Neural cell (in vitro differentiated cells): ENCODE measurements around the gene ZNF407. TPM values are rescaled to one million over a fixed set of nuclear protein-coding genes. Genes with fewer than 3 reads are reported as not detected.

Source experiments
- H2AFZ ChIP-seq: fragments of 200-600, 300-800 bp; sonication (generic), shearing (Covaris generic); 2 replicates; pipeline ENCODE4 v1.6.0; 2014; ENCODE audit warnings: low read depth, mild to moderate bottlenecking, antibody characterized with exemption, low read length, moderate library complexity
- H3F3A ChIP-seq: fragments of 200-600 bp; shearing (Covaris generic); 2 replicates; pipeline ENCODE4 v1.6.1; 2016; ENCODE audit warnings: mild to moderate bottlenecking, moderate library complexity, mixed read lengths, antibody characterized with exemption, low read length; ENCODE audit not compliant: insufficient read depth, poor library complexity, severe bottlenecking
- H3K27ac ChIP-seq: fragments of 200-600, 300-800 bp; sonication (generic), shearing (Covaris generic); 2 replicates; pipeline ENCODE4 v1.5.1; 2014; ENCODE audit warnings: mild to moderate bottlenecking, low read length, moderate library complexity
- H3K27me3 ChIP-seq: fragments of 300-800, 200-600 bp; sonication (generic), shearing (Covaris generic); 2 replicates; pipeline ENCODE4 v1.6.0; 2014; ENCODE audit warnings: mild to moderate bottlenecking, low read depth, low read length, moderate library complexity; ENCODE audit not compliant: insufficient read depth
- H3K36me3 ChIP-seq: fragments of 300-800, 200-600 bp; sonication (generic), shearing (Covaris generic); 2 replicates; pipeline ENCODE4 v1.5.1; 2014; ENCODE audit warnings: mild to moderate bottlenecking, antibody characterized with exemption, low read length, moderate library complexity; ENCODE audit not compliant: insufficient read depth
- H3K4me2 ChIP-seq: fragments of 300-800, 200-600 bp; sonication (generic), shearing (Covaris generic); 2 replicates; pipeline ENCODE4 v1.6.0; 2014; ENCODE audit warnings: mild to moderate bottlenecking, low read length
- H3K4me3 ChIP-seq: fragments of 300-800, 200-600 bp; sonication (generic), shearing (Covaris generic); 2 replicates; pipeline ENCODE4 v1.5.1; 2014; ENCODE audit warnings: mild to moderate bottlenecking, low read length, moderate library complexity
- H3K79me2 ChIP-seq: fragments of 200-600 bp; shearing (Covaris generic); replicated peaks from 2 replicates; pipeline ENCODE4 v1.6.0; 2014; ENCODE audit warnings: mild to moderate bottlenecking, low read length, moderate library complexity; ENCODE audit not compliant: insufficient read depth
- H3K9ac ChIP-seq: fragments of 300-800, 200-600 bp; sonication (generic), shearing (Covaris generic); 2 replicates; pipeline ENCODE4 v1.6.1; 2016; ENCODE audit warnings: mild to moderate bottlenecking, low read length, mixed read lengths
- H3K9me2 ChIP-seq: fragments of 200-600 bp; shearing (Covaris generic); 2 replicates; pipeline ENCODE4 v1.6.1; 2016; ENCODE audit warnings: mild to moderate bottlenecking, low read length, mixed read lengths; ENCODE audit not compliant: insufficient read depth
- H3K9me3 ChIP-seq: fragments of 200-600, 300-800 bp; sonication (generic), shearing (Covaris generic); 2 replicates; pipeline ENCODE4 v1.6.1; 2016; ENCODE audit warnings: mild to moderate bottlenecking, mixed run types, low read length, moderate library complexity, mixed read lengths
- H4K20me1 ChIP-seq: fragments of 200-600 bp; shearing (Covaris generic); 2 replicates; pipeline ENCODE4 v1.6.1; 2016; ENCODE audit warnings: mild to moderate bottlenecking, mixed run types; ENCODE audit not compliant: insufficient read depth
- CTCF ChIP-seq: fragments of 450-650 bp; IDR thresholded peaks from 2 replicates; pipeline ENCODE4 v1.5.1; 2014; ENCODE audit warnings: antibody characterized with exemption, mild to moderate bottlenecking, moderate library complexity; ENCODE audit not compliant: poor library complexity, severe bottlenecking
- EP300 ChIP-seq: fragments of 450-650 bp; conservative IDR thresholded peaks from 2 replicates; pipeline ENCODE4 v1.6.1; 2014; ENCODE audit warnings: antibody characterized with exemption, mild to moderate bottlenecking, moderate library complexity; ENCODE audit not compliant: poor library complexity, severe bottlenecking
- EZH2 ChIP-seq: fragments of 200-600, 300-800 bp; shearing (Covaris generic), sonication (generic); IDR thresholded peaks from 2 replicates; pipeline ENCODE4 v1.6.1; 2014; ENCODE audit warnings: antibody characterized with exemption, low read length, borderline replicate concordance, mild to moderate bottlenecking; ENCODE audit not compliant: insufficient read depth, poor library complexity, severe bottlenecking
- MXI1 ChIP-seq: fragments of 450-650 bp; conservative IDR thresholded peaks from 2 replicates; pipeline ENCODE4 v1.6.1; 2014; ENCODE audit warnings: antibody characterized with exemption, mild to moderate bottlenecking; ENCODE audit not compliant: poor library complexity, severe bottlenecking
- POLR2AphosphoS5 ChIP-seq: IDR thresholded peaks from 2 replicates; pipeline ENCODE4 v1.6.1; 2012
- RAD21 ChIP-seq: fragments of 450-650 bp; conservative IDR thresholded peaks from 2 replicates; pipeline ENCODE4 v1.6.1; 2014; ENCODE audit warnings: antibody characterized with exemption, mild to moderate bottlenecking, moderate library complexity
- REST ChIP-seq: IDR thresholded peaks from 2 replicates; pipeline ENCODE4 v1.6.1; 2012; ENCODE audit warnings: borderline replicate concordance
- SMC3 ChIP-seq: fragments of 450-650 bp; conservative IDR thresholded peaks from 2 replicates; pipeline ENCODE4 v1.6.1; 2014; ENCODE audit warnings: antibody characterized with exemption, mild to moderate bottlenecking, moderate library complexity; ENCODE audit not compliant: poor library complexity
- TAF1 ChIP-seq: IDR thresholded peaks from 2 replicates; pipeline ENCODE4 v1.6.1; 2012; ENCODE audit warnings: low read depth
- polyA plus RNA-seq: library from polyadenylated mRNA; depleted of rRNA; stranded (reverse); fragments of >200 nt; gene quantifications from 2 replicates; pipeline ENCODE4 v1.2.3, GENCODE V29; 2014

ZNF407 gene
- polyA plus RNA-seq, 1 donor from 2014 or later, result 2.9 TPM

GRCh38 chr18:74841248-74841647 is 243.6 kb downstream of the ZNF407 start:
- Histone ChIP-seq H3K9me2 (no peaks in the 10 kb centered on the region), H3K27ac (no peak overlapping the region), H3F3A (no peaks in the 10 kb centered on the region), H3K9ac (no peak overlapping the region), H3K4me2 (no peak overlapping the region), H3K79me2 (no peaks in the 10 kb centered on the region), H3K27me3 (no peaks in the 10 kb centered on the region), H4K20me1 (no peaks in the 10 kb centered on the region), H3K9me3 (no peaks in the 10 kb centered on the region), H2AFZ (no peak overlapping the region), H3K4me3 (no peak overlapping the region), H3K36me3 (no peaks in the 10 kb centered on the region)
- TF ChIP-seq TAF1, result no peak

- H2AFZ ChIP-seq, result no peak overlapping the region
- H3K4me2 ChIP-seq, result no peak overlapping the region
- H3K36me3 ChIP-seq, result no peaks in the 10 kb centered on the region
- TF ChIP-seq TAF1, result no peak
- TF ChIP-seq RAD21, result no peak
- no peak for TF ChIP-seq SMC3
- no peak for TF ChIP-seq CTCF
- TF ChIP-seq REST, result no peak
- TF ChIP-seq MXI1, result no peak
- TF ChIP-seq EZH2, result no peak
- TF ChIP-seq POLR2AphosphoS5, result no peak
- no peak for TF ChIP-seq EP300
- H3K27ac ChIP-seq, result no peak overlapping the region
- H3K4me3 ChIP-seq, result no peak overlapping the region
- H3K9me3 ChIP-seq, result no peaks in the 10 kb centered on the region
- no peaks in the 10 kb centered on the region for H3K9me2 ChIP-seq
- H3K79me2 ChIP-seq, result no peaks in the 10 kb centered on the region
- no peaks in the 10 kb centered on the region for H4K20me1 ChIP-seq
- no peak overlapping the region for H3K9ac ChIP-seq
- H3K27me3 ChIP-seq, result peaks cover 3% of the 10 kb centered on the region
- no peaks in the 10 kb centered on the region for H3F3A ChIP-seq
These were observed 251.6 kb downstream of the ZNF407 start for GRCh38 chr18:74849301-74849700.

GRCh38 chr18:74856434-74856833 is 258.8 kb downstream of the ZNF407 start:
- TF ChIP-seq EZH2 (no peak), MXI1 (no peak), CTCF (no peak), RAD21 (no peak), SMC3 (no peak), POLR2AphosphoS5 (no peak), REST (no peak), TAF1 (no peak), EP300 (no peak)

More at GRCh38 chr18:74856434-74856833, 258.8 kb downstream of the ZNF407 start:
- no peak overlapping the region for H3K9ac ChIP-seq
- no peak overlapping the region for H3K27ac ChIP-seq
- H3K4me2 ChIP-seq, result no peak overlapping the region
- H3F3A ChIP-seq, result no peaks in the 10 kb centered on the region
- H3K27me3 ChIP-seq, result peaks cover 30% of the 10 kb centered on the region
- H3K9me3 ChIP-seq, result no peaks in the 10 kb centered on the region
- H2AFZ ChIP-seq, result no peak overlapping the region
- no peaks in the 10 kb centered on the region for H3K9me2 ChIP-seq
- H3K36me3 ChIP-seq, result no peaks in the 10 kb centered on the region
- no peaks in the 10 kb centered on the region for H4K20me1 ChIP-seq
- H3K4me3 ChIP-seq, result no peak overlapping the region
- H3K79me2 ChIP-seq, result no peaks in the 10 kb centered on the region
